GM12865 (cell line): ENCODE measurements around the gene MGP.

Experiments
- DNase-seq: peaks from one replicate; pipeline ENCODE4 v3.0.0; 2010; ENCODE audit warnings: low read depth
- H3K4me3 ChIP-seq: 2 replicates; pipeline ENCODE4 v1.5.1; 2011; ENCODE audit warnings: mild to moderate bottlenecking, low read depth, low read length, control low read depth
- TF ChIP-seq, protein P1 (sequence below): IDR thresholded peaks from 2 replicates; pipeline ENCODE4 v1.5.1; 2011; ENCODE audit warnings: low read length, control low read depth, low read depth, inconsistent platforms; ENCODE audit not compliant: insufficient read depth; ENCODE audit errors: missing control alignments

Gene MGP

DNA sequence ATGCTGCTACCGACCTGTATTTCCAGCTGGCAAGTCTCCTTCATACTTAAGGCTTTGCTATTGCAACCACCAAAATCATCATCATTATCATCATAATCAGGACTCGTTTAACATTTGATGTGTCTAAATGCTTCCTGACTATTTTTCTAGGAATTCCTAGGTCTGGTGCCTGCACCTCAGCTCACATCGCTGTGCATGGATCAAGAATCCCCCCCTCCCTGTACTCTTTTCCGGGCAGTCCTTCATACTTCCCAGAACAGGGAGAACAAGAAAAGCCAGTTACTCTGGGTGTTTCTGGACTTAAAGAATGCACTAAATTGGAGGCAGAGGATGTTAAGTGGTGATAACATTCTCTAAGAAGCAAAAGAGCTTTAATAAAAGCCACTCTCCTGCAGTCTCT lies 43.3 kb upstream of the MGP start:
- DNase-seq, result no peak

DNA sequence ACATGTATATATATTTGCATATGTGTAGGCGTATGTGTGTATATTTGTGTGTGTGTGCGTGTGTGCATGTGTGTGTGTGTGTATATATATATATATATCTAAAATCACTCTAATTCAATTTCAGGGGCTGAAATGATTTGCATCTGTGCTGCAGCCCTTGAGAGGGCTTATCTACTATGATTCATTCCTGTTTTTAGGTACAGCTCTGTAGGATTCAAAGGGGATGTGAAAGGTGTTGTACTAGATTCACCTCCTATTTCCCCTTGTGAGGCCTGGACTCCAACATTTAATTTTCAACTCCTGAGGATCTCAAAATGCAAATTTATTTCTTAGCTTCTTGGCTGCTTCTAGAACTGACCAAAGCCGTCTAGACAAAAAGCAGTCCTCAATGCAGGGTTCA lies 41.6 kb upstream of the MGP start:
- TF ChIP-seq, protein P1, sequence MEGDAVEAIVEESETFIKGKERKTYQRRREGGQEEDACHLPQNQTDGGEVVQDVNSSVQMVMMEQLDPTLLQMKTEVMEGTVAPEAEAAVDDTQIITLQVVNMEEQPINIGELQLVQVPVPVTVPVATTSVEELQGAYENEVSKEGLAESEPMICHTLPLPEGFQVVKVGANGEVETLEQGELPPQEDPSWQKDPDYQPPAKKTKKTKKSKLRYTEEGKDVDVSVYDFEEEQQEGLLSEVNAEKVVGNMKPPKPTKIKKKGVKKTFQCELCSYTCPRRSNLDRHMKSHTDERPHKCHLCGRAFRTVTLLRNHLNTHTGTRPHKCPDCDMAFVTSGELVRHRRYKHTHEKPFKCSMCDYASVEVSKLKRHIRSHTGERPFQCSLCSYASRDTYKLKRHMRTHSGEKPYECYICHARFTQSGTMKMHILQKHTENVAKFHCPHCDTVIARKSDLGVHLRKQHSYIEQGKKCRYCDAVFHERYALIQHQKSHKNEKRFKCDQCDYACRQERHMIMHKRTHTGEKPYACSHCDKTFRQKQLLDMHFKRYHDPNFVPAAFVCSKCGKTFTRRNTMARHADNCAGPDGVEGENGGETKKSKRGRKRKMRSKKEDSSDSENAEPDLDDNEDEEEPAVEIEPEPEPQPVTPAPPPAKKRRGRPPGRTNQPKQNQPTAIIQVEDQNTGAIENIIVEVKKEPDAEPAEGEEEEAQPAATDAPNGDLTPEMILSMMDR, result no peak
- H3K4me3 ChIP-seq, result no peak overlapping the region
- DNase-seq, result no peak

More for the DNA sequence above, 43.3 kb upstream of the MGP start:
- H3K4me3 ChIP-seq, result no peak overlapping the region
- TF ChIP-seq, protein P1, result no peak

DNA sequence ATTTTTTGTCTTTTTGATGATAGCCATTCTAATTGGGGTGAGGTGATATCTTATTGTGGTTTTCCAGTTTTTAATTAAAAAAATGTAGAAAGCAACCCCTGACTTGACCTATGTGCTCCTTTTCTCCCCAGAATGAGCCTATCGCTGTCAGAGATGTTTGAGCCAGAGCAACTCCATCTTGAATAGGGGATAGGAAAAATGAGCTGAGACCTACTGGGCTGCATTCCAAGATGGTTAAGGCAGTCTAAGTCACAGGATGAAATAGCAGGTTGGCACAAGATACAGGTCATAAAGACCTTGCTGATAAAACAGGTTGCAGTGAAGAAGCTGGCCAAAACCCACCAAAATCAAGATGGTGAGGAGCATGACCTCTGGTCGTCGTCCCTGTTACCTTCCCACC lies 38.9 kb upstream of the MGP start:
- TF ChIP-seq, protein P1, result no peak
- no peak for DNase-seq
- H3K4me3 ChIP-seq, result no peak overlapping the region

DNA sequence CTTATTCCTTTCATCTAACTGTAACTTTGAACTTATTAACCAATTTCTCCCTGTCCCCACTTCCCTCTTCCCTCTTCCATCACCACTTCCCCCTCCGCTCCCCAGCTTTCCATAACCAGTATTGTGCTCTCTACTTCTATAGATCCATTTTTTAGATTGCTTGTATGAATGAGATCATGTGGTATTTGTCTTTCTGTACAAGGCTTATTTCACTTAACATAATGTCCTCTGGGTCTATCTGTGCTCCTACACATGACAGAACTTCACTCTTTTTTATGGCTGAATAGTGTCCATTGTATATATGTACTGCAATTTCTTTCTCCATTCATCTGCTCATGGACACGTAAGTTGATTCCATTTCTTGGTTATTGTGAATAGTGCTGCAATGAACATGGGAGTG lies 38.3 kb upstream of the MGP start:
- TF ChIP-seq, protein P1, result no peak
- no peak overlapping the region for H3K4me3 ChIP-seq
- no peak for DNase-seq

DNA sequence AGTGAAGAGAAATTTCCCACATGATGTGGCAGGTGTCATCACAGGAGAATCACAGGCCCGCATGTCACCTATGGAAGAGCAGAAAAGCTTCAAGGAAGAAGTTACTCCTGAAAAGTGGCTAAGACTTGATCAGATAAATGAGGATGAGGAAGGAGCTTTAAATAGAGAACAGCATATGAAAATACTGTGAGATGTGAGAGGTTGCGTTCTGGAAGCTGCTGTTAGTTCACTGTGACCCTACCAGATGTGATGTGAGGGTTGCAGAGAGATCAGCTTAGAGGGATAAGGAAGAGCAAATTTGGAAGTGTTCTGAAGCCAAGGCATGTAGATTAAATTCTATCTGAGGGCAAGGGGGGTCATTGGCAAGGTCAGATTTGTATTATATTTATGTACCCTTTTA lies 35.6 kb upstream of the MGP start:
- no peak overlapping the region for H3K4me3 ChIP-seq
- TF ChIP-seq, protein P1, result no peak

DNA sequence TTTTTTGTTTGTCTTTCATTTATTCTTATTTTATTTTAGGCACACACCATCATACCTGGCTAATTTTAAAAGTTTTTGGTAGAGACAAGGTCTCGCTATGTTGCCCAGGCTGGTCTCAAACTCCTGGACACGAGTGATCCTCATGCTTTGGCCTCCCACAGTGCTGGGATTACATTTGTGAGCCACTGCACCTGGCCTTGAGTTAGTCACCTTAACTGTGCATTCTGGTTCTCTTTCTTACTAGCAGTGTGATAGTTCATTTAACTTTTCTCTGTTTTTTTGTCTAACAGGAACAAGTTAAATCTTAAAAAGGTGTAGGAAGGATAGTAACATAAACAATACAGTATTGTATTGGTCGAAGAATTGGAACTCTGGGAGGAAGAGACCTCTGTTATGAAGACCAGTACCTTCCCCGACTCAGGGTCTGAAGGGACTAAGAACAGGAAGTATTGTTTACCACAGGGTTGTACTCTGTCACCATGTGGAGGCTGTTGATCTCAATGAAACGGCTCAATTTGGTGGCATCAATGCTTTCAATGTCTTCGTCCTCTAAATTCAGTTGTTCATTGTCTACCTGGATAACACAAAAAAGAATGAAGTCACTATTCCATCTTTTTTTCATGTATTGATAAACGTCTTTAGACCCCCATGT lies 34.9 kb upstream of the MGP start:
- H3K4me3 ChIP-seq, result no peak overlapping the region
- DNase-seq, result no peak
- TF ChIP-seq, protein P1, result no peak

More for the DNA sequence above, 35.6 kb upstream of the MGP start:
- DNase-seq, result no peak

DNA sequence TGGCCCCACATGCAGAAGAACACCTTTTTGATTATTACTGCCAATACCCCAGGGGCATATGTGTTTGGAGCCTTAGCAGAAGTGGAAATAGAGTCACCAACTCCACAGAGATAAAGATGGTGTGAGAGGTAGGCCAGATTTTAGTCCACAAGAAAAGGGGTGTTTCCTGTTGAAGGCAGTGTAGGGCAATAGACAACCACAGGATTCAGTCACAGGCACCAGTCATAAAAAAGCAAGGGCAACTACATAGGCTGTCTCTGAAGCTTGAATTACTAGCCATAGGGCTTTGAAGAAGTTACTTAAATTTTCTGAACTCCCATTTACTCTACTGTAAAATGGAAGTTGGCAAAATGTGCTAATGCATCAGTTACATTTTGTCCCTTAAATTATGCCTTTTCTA lies 33.8 kb upstream of the MGP start:
- TF ChIP-seq, protein P1, result no peak
- H3K4me3 ChIP-seq, result no peak overlapping the region

More for the DNA sequence above, 33.8 kb upstream of the MGP start:
- DNase-seq, result no peak
